ENCODE measurements around the gene WFDC6. TPM values are rescaled to one million over a fixed set of nuclear protein-coding genes. Genes with fewer than 3 reads are reported as not detected.

The WFDC6 gene
- total RNA-seq, 4 donors from 2014 or later: 1.6 TPM; not detected in 3

DNA sequence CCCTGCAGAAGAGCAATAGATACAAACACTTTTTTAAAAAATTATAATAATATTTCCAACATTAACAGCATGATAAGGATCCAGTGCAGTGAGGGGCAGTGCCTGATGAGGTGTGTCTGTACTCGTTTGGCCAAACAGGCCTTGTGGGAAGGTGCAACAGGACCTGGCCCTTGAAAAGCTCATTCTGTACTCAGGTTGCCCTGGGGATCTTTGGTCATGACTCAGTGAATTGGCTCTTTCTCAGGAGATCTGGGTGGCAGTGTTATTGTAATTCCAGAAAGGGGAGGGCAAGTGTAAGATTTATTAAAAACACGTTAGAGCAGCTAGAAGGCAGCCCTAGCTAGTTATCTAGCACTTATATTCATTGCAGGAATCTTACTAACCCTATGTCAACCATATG is 21.0 kb downstream of the WFDC6 start:
- DNase-seq (ENCODE audit: low spot score in 2 of 2): no peak
- no peaks in the 10 kb centered on the region for H3K27me3 ChIP-seq
- H3K4me3 ChIP-seq: no peak overlapping the region
- WGBS: 23% methylated on average over 2 of the region's 2 CpGs
- H3K4me1 ChIP-seq: peaks cover 24% of the 10 kb centered on the region
- H3K9me3 ChIP-seq: no peaks in the 10 kb centered on the region
- no peak for TF ChIP-seq EP300 (IDR thresholded peaks at IDR 0.05)
- TF ChIP-seq POLR2AphosphoS5 (IDR thresholded peaks at IDR 0.05): no peak
- no peak for TF ChIP-seq POLR2A (IDR thresholded peaks at IDR 0.05)
- TF ChIP-seq, protein P1, sequence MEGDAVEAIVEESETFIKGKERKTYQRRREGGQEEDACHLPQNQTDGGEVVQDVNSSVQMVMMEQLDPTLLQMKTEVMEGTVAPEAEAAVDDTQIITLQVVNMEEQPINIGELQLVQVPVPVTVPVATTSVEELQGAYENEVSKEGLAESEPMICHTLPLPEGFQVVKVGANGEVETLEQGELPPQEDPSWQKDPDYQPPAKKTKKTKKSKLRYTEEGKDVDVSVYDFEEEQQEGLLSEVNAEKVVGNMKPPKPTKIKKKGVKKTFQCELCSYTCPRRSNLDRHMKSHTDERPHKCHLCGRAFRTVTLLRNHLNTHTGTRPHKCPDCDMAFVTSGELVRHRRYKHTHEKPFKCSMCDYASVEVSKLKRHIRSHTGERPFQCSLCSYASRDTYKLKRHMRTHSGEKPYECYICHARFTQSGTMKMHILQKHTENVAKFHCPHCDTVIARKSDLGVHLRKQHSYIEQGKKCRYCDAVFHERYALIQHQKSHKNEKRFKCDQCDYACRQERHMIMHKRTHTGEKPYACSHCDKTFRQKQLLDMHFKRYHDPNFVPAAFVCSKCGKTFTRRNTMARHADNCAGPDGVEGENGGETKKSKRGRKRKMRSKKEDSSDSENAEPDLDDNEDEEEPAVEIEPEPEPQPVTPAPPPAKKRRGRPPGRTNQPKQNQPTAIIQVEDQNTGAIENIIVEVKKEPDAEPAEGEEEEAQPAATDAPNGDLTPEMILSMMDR (IDR thresholded peaks at IDR 0.05): no peak
- no peaks in the 10 kb centered on the region for H3K36me3 ChIP-seq
- peak overlapping the region; percentile 64 for H3K27ac ChIP-seq

DNA sequence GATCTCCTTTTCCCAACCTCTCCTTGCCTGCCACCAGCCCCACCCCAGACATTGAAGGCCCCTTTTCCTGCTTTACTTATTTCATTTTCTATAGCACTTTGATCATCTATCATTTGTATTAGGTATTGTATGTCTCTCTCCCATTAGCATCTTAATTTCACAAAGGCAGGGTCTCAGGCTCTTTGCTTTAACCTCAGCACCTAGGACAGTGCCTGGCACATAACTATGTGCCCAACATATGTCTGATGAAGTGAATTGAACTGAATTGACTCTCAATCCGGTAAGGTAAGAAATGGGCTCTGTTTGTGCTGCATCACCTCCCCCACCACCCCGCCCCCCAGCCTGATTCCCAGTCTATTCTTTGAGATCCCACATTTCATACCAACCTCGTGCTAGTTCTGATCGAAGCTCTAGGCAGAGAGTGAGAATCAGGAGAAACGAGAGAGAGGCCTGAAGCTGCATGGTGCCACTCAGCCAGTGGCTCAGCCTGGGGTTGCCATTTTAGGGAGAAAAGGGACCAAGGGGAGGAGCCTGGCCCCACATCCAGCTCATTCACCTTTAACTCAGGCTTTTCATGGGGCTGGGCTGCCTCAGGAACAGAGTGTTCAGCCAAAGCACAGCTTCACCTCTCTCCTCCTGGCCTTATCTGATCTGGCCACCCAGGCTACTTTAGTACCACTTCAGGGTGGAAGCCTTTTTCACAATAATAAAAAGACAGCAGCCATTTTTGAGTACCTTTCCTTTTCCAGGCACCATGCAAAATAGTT is 24.0 kb downstream of the WFDC6 start, which contains the start of gene SPINT3:
SPINT3 (minus strand) TSS at position 476 of the 767 bp plus-strand sequence; CDS start at position 462, 14 bp downstream.
- Histone ChIP-seq H3K9me3 (no peaks in the 10 kb centered on the region), H3K27ac (peak within 1 kb of the TSS; percentile 36), H3K4me3 (no peak within 1 kb of the TSS), H3K27me3 (no peaks in the 10 kb centered on the region), H3K36me3 (no peaks in the 10 kb centered on the region), H3K4me1 (peaks cover 24% of the 10 kb centered on the region)
- 68% methylated on average over 5 of the region's 5 CpGs for WGBS
- TF ChIP-seq, protein P1 (IDR thresholded peaks at IDR 0.05): no peak
- TF ChIP-seq POLR2AphosphoS5 (IDR thresholded peaks at IDR 0.05) (peak in 1 of 3 donors; percentile 57), POLR2A (IDR thresholded peaks at IDR 0.05) (no peak), EP300 (IDR thresholded peaks at IDR 0.05) (no peak)
- DNase-seq (ENCODE audit: low spot score in 2 of 2): no peak

DNA sequence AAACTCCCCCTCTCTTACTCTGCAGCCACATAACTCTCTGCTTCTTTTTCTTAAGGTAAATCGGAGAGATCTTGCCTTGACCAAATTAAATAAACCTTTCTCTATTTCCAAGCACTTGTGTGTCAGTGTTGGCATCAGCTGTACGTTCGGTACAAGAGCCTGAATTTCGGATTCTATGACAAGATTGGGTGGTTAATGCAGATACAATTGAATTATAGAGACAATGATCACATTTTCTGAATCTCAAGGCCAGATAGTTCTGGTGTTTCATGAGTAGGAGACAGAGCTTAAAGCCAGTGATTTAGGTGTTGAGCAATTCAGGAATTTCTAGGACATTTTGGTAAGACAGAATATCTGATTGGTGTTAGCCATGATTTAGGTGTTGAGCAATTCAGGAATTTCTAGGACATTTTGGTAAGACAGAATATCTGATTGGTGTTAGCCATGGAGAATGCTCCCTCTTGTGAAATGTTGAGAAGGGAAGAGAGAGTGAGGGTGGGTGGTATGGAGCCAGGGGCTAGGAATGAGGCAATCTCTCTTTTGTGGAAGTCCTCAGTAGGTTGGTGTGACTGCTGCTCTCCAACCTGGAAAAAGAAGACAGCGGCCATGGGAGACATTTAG is 28.9 kb downstream of the WFDC6 start:
- Histone ChIP-seq H3K4me1 (no peaks in the 10 kb centered on the region), H3K27me3 (no peaks in the 10 kb centered on the region), H3K27ac (no peak overlapping the region), H3K9me3 (no peaks in the 10 kb centered on the region), H3K4me3 (no peak overlapping the region), H3K36me3 (no peaks in the 10 kb centered on the region)
- DNase-seq (ENCODE audit: low spot score in 2 of 2): no peak
- TF ChIP-seq EP300 (IDR thresholded peaks at IDR 0.05) (no peak), POLR2AphosphoS5 (IDR thresholded peaks at IDR 0.05) (no peak), POLR2A (IDR thresholded peaks at IDR 0.05) (no peak)
- TF ChIP-seq, protein P1 (IDR thresholded peaks at IDR 0.05): no peak
- WGBS: 68% methylated on average over 5 of the region's 5 CpGs

DNA sequence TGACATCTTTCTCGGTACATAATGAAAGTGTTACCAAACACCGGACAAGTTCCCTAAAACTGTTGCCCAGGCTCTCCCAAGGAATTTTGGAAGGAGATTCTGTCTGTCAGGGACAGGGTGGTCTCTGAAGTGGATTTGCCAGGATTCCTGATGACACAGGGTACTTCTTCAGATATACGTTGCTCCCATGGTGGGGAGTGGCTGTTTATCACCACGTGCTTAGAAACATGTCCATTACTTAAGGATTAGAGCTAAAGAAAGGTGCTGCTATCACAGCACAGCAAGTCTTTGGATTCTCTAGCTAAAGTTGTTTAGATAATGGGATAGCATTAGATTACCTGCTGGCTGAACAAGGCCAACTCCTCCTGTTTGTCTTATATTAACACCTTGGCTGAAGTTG is 30.2 kb downstream of the WFDC6 start:
- DNase-seq (ENCODE audit: low spot score in 2 of 2): no peak
- no peaks in the 10 kb centered on the region for H3K4me1 ChIP-seq
- H3K36me3 ChIP-seq: no peaks in the 10 kb centered on the region
- H3K9me3 ChIP-seq: no peaks in the 10 kb centered on the region
- no peak overlapping the region for H3K4me3 ChIP-seq
- no peaks in the 10 kb centered on the region for H3K27me3 ChIP-seq
- no peak overlapping the region for H3K27ac ChIP-seq
- TF ChIP-seq EP300 (IDR thresholded peaks at IDR 0.05) (no peak), POLR2AphosphoS5 (IDR thresholded peaks at IDR 0.05) (no peak), POLR2A (IDR thresholded peaks at IDR 0.05) (no peak)
- TF ChIP-seq, protein P1 (IDR thresholded peaks at IDR 0.05): no peak
- WGBS: 78% methylated on average over 4 of the region's 4 CpGs
